NB4 (cell line): ENCODE results near the gene ZMYM2.

Experiments used
- MYC ChIP-seq: IDR thresholded peaks from 2 replicates; pipeline ENCODE4 v1.6.1; 2011; ENCODE audit warnings: low read depth, low read length
- TF ChIP-seq, protein P1 (sequence below): IDR thresholded peaks from one replicate; pipeline ENCODE4 v1.5.1; 2012; ENCODE audit warnings: low read depth, low read length

- TF ChIP-seq, protein P1, sequence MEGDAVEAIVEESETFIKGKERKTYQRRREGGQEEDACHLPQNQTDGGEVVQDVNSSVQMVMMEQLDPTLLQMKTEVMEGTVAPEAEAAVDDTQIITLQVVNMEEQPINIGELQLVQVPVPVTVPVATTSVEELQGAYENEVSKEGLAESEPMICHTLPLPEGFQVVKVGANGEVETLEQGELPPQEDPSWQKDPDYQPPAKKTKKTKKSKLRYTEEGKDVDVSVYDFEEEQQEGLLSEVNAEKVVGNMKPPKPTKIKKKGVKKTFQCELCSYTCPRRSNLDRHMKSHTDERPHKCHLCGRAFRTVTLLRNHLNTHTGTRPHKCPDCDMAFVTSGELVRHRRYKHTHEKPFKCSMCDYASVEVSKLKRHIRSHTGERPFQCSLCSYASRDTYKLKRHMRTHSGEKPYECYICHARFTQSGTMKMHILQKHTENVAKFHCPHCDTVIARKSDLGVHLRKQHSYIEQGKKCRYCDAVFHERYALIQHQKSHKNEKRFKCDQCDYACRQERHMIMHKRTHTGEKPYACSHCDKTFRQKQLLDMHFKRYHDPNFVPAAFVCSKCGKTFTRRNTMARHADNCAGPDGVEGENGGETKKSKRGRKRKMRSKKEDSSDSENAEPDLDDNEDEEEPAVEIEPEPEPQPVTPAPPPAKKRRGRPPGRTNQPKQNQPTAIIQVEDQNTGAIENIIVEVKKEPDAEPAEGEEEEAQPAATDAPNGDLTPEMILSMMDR: no peak
- no peak for TF ChIP-seq MYC
Measured at GRCh38 chr13:20109037-20109436, 150.5 kb downstream of the ZMYM2 start.
